H1 (cell line): ENCODE data around the gene MORN5. TPM values are rescaled to one million over a fixed set of nuclear protein-coding genes. Genes with fewer than 3 reads are reported as not detected.

Source experiments
- ASH2L ChIP-seq: fragments of 200-600, 300-600 bp; sonication (generic); IDR thresholded peaks from one replicate; pipeline ENCODE4 v1.7.1; 2017; ENCODE audit warnings: low read length
- CTBP2 ChIP-seq: IDR thresholded peaks from 2 replicates; pipeline ENCODE4 v1.7.0; 2011; ENCODE audit warnings: borderline replicate concordance, mild to moderate bottlenecking, moderate library complexity, mixed read lengths, low read length; ENCODE audit not compliant: insufficient read depth, insufficient read length
- KDM4A ChIP-seq: IDR thresholded peaks from one replicate; pipeline ENCODE4 v1.7.1; 2012; ENCODE audit warnings: low read depth, mild to moderate bottlenecking, moderate library complexity, low read length, inconsistent platforms; ENCODE audit not compliant: severe bottlenecking
- PHF8 ChIP-seq: fragments of 200-600 bp; sonication (generic); conservative IDR thresholded peaks from 2 replicates; pipeline ENCODE4 v1.7.1; 2012; ENCODE audit warnings: low read depth, mild to moderate bottlenecking, inconsistent platforms, low read length, moderate library complexity
- POLR2AphosphoS5 ChIP-seq: IDR thresholded peaks from 2 replicates; pipeline ENCODE4 v1.6.1; 2011; ENCODE audit warnings: low read depth, low read length
- SP2 ChIP-seq: IDR thresholded peaks from 2 replicates; pipeline ENCODE4 v1.6.1; 2012; ENCODE audit warnings: mild to moderate bottlenecking, low read length, inconsistent platforms
- TAF1 ChIP-seq: IDR thresholded peaks from 2 replicates; pipeline ENCODE4 v1.6.1; 2011; ENCODE audit warnings: mild to moderate bottlenecking, low read depth, low read length
- TBP ChIP-seq: IDR thresholded peaks from 2 replicates; pipeline ENCODE4 v1.6.1; 2011; ENCODE audit warnings: low read depth, low read length, improper control_type of control experiment
- polyA plus RNA-seq, 7 experiments: library from polyadenylated mRNA; depleted of rRNA in 3 of 7; stranded (reverse) in 5 of 7; unstranded in 2 of 7; fragments of >200 nt in 5 of 7; fragments of 200-250 nt in 2 of 7; gene quantifications; 1 replicate in 5 of 7; 2 replicates in 1 of 7; 4 replicates in 1 of 7; pipeline versions ENCODE4 v1.2.1 to v1.2.3, GENCODE V29; 2011 to 2013; ENCODE audit warnings: missing spikeins in 2 of 7, mixed read lengths in 2 of 7
- total RNA-seq: library from RNA; stranded (reverse); fragmentation: NEBNext Ultra II Directional; extraction: Animal tissue kit (Norgen Biotek cat#: 25700); gene quantifications from 2 replicates; pipeline ENCODE4 v1.2.1, GENCODE V29; 2021

Gene MORN5
- total and polyA plus RNA-seq, 2 of the 8 experiments (the other 6 are each of a cell fraction or from before 2014, with no cell fraction given) = not detected

DNA sequence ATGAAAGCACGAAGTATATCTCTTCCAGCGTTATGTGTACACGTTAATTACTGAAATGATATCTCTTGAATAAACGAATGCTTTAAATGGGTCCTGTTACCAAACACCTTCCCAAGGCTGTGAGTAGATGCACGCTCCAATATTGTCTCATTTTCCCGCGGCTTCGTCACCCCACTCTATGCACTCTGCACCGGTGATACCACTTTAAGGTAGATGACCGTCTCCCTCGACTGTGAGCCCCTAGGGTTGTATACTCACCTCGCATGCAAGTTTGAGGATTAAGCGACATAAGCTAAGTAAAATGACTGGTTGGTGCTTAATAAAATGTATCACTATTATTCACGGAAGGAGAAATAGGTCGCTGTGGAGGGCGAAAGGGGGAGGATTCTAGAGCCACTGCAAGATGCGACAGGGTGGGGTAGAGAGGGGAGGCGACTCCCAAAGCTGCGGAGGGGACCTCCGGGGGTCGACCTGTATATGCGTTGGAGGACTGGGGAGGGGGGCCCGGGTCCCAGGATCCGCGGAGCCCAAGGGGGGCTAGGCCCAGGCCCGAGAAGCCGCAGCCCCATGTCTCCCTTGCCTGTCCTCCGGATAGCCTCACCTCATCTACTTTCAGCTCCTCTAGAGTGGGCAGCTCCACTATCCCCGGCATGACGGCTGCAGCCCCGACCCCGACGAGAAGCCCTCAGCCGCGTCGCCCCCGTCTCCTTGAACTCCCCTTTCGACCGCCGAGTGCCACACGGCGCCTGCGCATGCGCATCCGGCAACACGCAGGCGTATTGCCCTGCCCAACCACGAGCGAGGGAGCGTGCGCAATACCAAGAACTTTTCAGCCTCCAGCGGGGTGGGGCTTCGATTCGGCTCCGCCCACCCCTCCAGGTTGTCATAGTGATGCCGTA, at the start of gene MORN5, which contains the start of gene NDUFA8 (continued):
- peak; percentile 74; the same call in 1 of the 2 replicates for TF ChIP-seq POLR2AphosphoS5
- peak; percentile 78 for TF ChIP-seq KDM4A
- TF ChIP-seq SP2 = no peak
- TF ChIP-seq ASH2L = peak; percentile 92
- TF ChIP-seq TBP = peak; percentile 54; the same call in 1 of the 2 replicates
- TF ChIP-seq CTBP2 = no peak
- peak; percentile 72; the same call in 1 of the 2 replicates for TF ChIP-seq PHF8
- peak; percentile 61 for TF ChIP-seq TAF1
